KMS-11 (cell line): ENCODE data around the gene NRG2.

ENCODE experiments used
- H2AFZ ChIP-seq: fragments of 200-600 bp; sonication (generic); 2 replicates; pipeline ENCODE4 v1.6.1; 2016; ENCODE audit warnings: antibody characterized with exemption, mixed run types, low read depth
- H3K27ac ChIP-seq: fragments of 200-600 bp; sonication (generic); 2 replicates; pipeline ENCODE4 v1.6.1; 2016; ENCODE audit warnings: mild to moderate bottlenecking, mixed run types
- H3K27me3 ChIP-seq: fragments of 200-600 bp; sonication (generic); 2 replicates; pipeline ENCODE4 v1.6.1; 2017; ENCODE audit warnings: mild to moderate bottlenecking, low read depth, mixed run types, moderate library complexity; ENCODE audit not compliant: insufficient read depth
- H3K36me3 ChIP-seq: fragments of 200-600 bp; sonication (generic); 2 replicates; pipeline ENCODE4 v1.6.1; 2017; ENCODE audit warnings: mild to moderate bottlenecking, mixed run types; ENCODE audit not compliant: insufficient read depth
- H3K4me1 ChIP-seq: fragments of 200-600 bp; sonication (generic); 2 replicates; pipeline ENCODE4 v1.6.1; 2016; ENCODE audit warnings: mild to moderate bottlenecking, low read depth, mixed run types; ENCODE audit not compliant: poor library complexity, severe bottlenecking
- H3K4me2 ChIP-seq: fragments of 200-600 bp; sonication (generic); 2 replicates; pipeline ENCODE4 v1.7.0; 2016; ENCODE audit warnings: mild to moderate bottlenecking, mixed run types
- H3K4me3 ChIP-seq: fragments of 200-600 bp; sonication (generic); IDR thresholded peaks from 2 replicates; pipeline ENCODE4 v1.6.1; 2017; ENCODE audit warnings: low read depth, low read length, mixed read lengths; ENCODE audit not compliant: insufficient read depth
- H3K79me2 ChIP-seq: fragments of 200-600 bp; sonication (generic); 2 replicates; pipeline ENCODE4 v1.6.1; 2016; ENCODE audit warnings: low read depth, mixed run types; ENCODE audit not compliant: insufficient read depth
- H3K9ac ChIP-seq: fragments of 200-600 bp; sonication (generic); 2 replicates; pipeline ENCODE4 v1.6.1; 2016; ENCODE audit warnings: mild to moderate bottlenecking, mixed run types
- H4K20me1 ChIP-seq: fragments of 200-600 bp; sonication (generic); 2 replicates; pipeline ENCODE4 v1.6.1; 2016; ENCODE audit warnings: mild to moderate bottlenecking, mixed run types; ENCODE audit not compliant: insufficient read depth
- CTCF ChIP-seq: fragments of 200-600 bp; sonication (generic); conservative IDR thresholded peaks from 2 replicates; pipeline ENCODE4 v1.6.1; 2017; ENCODE audit warnings: low read depth, mild to moderate bottlenecking, antibody characterized with exemption, low read length, moderate library complexity, mixed read lengths

The NRG2 gene

DNA sequence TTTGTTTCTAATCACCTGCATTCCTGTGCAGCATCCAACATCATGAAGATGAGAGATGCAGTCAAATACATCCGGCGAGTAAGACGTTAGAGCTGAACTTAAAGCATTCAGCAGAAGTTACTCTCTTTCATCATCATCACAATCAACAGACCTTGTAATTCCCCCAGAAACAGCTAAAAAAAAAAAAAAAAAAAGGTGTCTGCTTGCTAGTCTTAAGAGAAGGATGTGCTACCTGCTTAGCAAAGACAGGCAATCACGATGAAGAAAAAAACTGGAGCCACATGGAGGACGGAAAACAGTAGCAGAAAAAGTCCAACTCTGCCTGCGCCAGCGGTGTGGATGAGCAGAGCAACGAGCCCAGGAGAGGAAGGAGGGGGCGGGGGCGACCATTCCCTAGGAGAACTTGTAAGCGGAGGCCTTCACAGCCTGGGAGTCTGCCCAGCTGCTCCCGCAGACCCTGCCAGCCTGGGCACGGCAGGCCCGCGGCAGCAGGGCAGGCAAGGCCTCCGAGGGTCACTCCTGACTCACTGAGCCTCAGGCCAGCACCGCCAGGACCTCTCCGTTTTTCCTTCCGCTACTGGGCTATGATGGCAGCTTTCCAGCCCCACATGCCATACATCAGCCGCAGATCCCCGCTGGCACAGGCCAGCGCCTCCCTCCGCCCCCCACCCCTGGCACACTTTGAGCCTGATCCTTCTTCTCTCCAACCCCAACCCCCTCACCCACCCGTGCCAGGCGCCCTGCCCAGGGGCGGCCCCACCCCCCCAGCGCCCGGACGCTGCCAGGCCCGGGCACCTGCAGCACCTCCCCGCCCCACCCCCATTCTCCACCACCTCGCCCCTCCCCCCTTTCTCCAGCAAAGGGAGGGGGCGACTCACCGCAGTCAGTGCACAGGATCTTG is 1.4 kb downstream of the NRG2 start:
- H4K20me1 ChIP-seq: no peaks in the 10 kb centered on the region
- peak overlapping the region; percentile 3 for H3K4me3 ChIP-seq
- peak overlapping the region; percentile 70 for H3K9ac ChIP-seq
- no peaks in the 10 kb centered on the region for H3K27me3 ChIP-seq
- H3K4me2 ChIP-seq: peak overlapping the region; percentile 93
- peak overlapping the region; percentile 85; the same call in 1 of the 2 replicates for H2AFZ ChIP-seq
- no peaks in the 10 kb centered on the region for H3K36me3 ChIP-seq
- H3K4me1 ChIP-seq: peaks cover 46% of the 10 kb centered on the region
- peak overlapping the region; percentile 84 for H3K27ac ChIP-seq
- H3K79me2 ChIP-seq: peaks cover 39% of the 10 kb centered on the region
- no peak for TF ChIP-seq CTCF

DNA sequence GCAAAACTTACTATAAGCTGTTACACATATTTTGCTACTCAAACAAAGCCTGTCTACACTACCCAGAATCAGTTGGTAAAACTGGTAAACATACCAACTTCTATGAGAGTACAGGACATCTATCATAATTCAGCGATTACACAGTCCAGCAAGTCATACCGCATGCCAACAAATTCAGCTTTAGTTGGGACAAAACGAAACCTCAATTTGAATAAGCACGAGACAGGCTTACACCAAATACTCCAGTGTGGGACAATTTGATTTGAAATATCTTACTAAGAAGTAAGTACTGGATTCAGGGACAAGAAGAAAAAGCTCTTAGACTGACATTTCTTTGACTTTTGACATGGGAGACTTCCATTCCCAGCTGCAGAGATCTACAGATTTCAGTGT is 2.0 kb downstream of the NRG2 start:
- Histone ChIP-seq H3K27me3 (no peaks in the 10 kb centered on the region), H3K27ac (peak overlapping the region; percentile 84), H3K36me3 (no peaks in the 10 kb centered on the region), H2AFZ (peak overlapping the region; percentile 32; the same call in 1 of the 2 replicates), H3K4me3 (peak overlapping the region; percentile 3), H3K79me2 (peaks cover 45% of the 10 kb centered on the region), H3K4me1 (peaks cover 53% of the 10 kb centered on the region), H3K9ac (peak overlapping the region; percentile 70), H3K4me2 (peak overlapping the region; percentile 93), H4K20me1 (no peaks in the 10 kb centered on the region)
- no peak for TF ChIP-seq CTCF

DNA sequence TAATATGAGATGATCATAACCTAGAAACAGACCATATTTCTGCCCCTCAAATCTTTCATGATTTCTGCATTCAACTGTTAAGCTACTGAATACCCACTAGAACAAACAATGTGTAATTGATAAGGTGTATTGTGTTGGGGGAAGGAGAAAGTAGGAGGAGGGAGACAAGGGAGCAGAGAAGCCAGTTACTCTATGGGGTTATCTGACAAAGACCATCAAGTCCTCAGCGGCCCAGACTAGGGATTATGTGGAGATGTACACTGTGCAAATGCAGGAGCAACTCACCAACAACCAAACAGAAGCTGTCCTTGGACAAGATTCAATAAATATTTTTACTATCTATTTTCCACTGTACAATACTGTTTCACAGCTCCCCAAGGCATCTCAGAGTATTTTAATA is 2.7 kb downstream of the NRG2 start:
- no peak overlapping the region for H3K4me3 ChIP-seq
- no peaks in the 10 kb centered on the region for H4K20me1 ChIP-seq
- TF ChIP-seq CTCF: no peak
- H3K4me2 ChIP-seq: peak overlapping the region; percentile 93
- peak overlapping the region; percentile 84 for H3K27ac ChIP-seq
- peaks cover 52% of the 10 kb centered on the region for H3K79me2 ChIP-seq
- H2AFZ ChIP-seq: no peak overlapping the region
- H3K4me1 ChIP-seq: peaks cover 60% of the 10 kb centered on the region
- no peaks in the 10 kb centered on the region for H3K36me3 ChIP-seq
- peak overlapping the region; percentile 70 for H3K9ac ChIP-seq
- H3K27me3 ChIP-seq: no peaks in the 10 kb centered on the region

DNA sequence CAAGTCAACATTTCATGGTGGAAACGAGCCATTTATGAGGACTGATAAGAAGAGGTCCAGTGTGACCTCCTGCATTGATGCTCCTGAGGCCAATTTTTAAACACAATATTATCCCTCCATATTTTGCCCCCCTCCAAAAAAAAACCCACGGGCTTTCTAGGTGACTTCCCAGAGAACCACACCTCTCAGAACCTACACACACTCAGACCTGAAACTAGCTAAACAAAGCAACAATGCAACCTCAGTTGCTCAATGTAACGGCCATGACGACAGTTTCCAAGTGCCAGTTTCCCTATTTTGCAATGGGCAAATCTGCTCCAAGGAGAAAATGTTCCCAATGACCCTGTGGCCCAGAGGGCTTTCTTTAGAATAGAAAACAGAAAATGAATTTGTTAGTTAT is 3.5 kb downstream of the NRG2 start:
- Histone ChIP-seq H3K79me2 (peaks cover 60% of the 10 kb centered on the region), H3K27me3 (no peaks in the 10 kb centered on the region), H3K27ac (peak overlapping the region; percentile 84), H3K4me3 (no peak overlapping the region), H4K20me1 (no peaks in the 10 kb centered on the region), H3K36me3 (no peaks in the 10 kb centered on the region), H3K4me1 (peaks cover 57% of the 10 kb centered on the region), H3K4me2 (peak overlapping the region; percentile 93), H3K9ac (peak overlapping the region; percentile 70; the same call in 1 of the 2 replicates), H2AFZ (no peak overlapping the region)
- no peak for TF ChIP-seq CTCF
